Nephron (organoid): ENCODE data around the gene PPP1R14D.

ENCODE experiments used
- H3K27ac Mint-ChIP-seq, 3 experiments: 2 replicates each; pipeline ENCODE4 v1.8.0; 2020; ENCODE audit warnings: mixed read lengths in 3 of 3, mild to moderate bottlenecking in 2 of 3, moderate library complexity in 1 of 3
- H3K27me3 Mint-ChIP-seq: 2 replicates; pipeline ENCODE4 v1.8.0; 2021; ENCODE audit warnings: low read depth, mild to moderate bottlenecking, moderate library complexity, mixed read lengths
- H3K36me3 Mint-ChIP-seq: 2 replicates; pipeline ENCODE4 v1.8.0; 2020; ENCODE audit warnings: low read depth, mixed read lengths
- H3K4me1 Mint-ChIP-seq: 2 replicates; pipeline ENCODE4 v1.8.0; 2020; ENCODE audit warnings: mixed read lengths
- H3K4me3 Mint-ChIP-seq, 3 experiments: 2 replicates each; pipeline ENCODE4 v1.8.0; 2020; ENCODE audit warnings: mild to moderate bottlenecking in 3 of 3, mixed read lengths in 3 of 3, moderate library complexity in 2 of 3
- H3K9me3 Mint-ChIP-seq: 2 replicates; pipeline ENCODE4 v1.8.0; 2020; ENCODE audit warnings: mixed read lengths
- CTCF ChIP-seq, 3 experiments: fragments of 200-600 bp; sonication (generic); IDR thresholded peaks; one replicate each; pipeline ENCODE4 v1.5.0; 2021; ENCODE audit warnings: antibody characterized with exemption in 3 of 3; ENCODE audit not compliant: unreplicated experiment in 3 of 3

Gene PPP1R14D

GRCh38 chr15:40846841-40847222, 18.3 kb upstream of the PPP1R14D start:
- Mint-ChIP-seq H3K36me3 (peaks cover 5% of the 10 kb centered on the region), H3K27ac (peak overlapping the region; percentile 3 to 81 (median 6)), H3K27me3 (peaks cover 51% of the 10 kb centered on the region), H3K4me1 (peaks cover 26% of the 10 kb centered on the region), H3K4me3 (peak overlapping the region; percentile 47 to 74 (median 53)), H3K9me3 (no peaks in the 10 kb centered on the region)
- TF ChIP-seq CTCF (IDR thresholded peaks at IDR 0.05; ENCODE audit: unreplicated experiment in 3 of 3): no peak

- H3K9me3 Mint-ChIP-seq: no peaks in the 10 kb centered on the region
- H3K36me3 Mint-ChIP-seq: peaks cover 4% of the 10 kb centered on the region
- H3K4me3 Mint-ChIP-seq: peak overlapping the region; percentile 72 to 82 (median 78)
- peaks cover 62% of the 10 kb centered on the region for H3K27me3 Mint-ChIP-seq
- H3K4me1 Mint-ChIP-seq: peaks cover 26% of the 10 kb centered on the region
- TF ChIP-seq CTCF (IDR thresholded peaks at IDR 0.05; ENCODE audit: unreplicated experiment in 3 of 3): no peak
- H3K27ac Mint-ChIP-seq: peak overlapping the region in 2 of 3 experiments; percentile 81 to 86
These were observed 17.2 kb upstream of the PPP1R14D start for GRCh38 chr15:40845511-40846284.

- no peak for TF ChIP-seq CTCF (IDR thresholded peaks at IDR 0.05; ENCODE audit: unreplicated experiment in 3 of 3)
- Mint-ChIP-seq H3K4me3 (peak overlapping the region; percentile 82 to 88 (median 83)), H3K27ac (peak overlapping the region in 2 of 3 experiments; percentile 86 to 87), H3K4me1 (peaks cover 26% of the 10 kb centered on the region), H3K9me3 (no peaks in the 10 kb centered on the region), H3K36me3 (no peaks in the 10 kb centered on the region), H3K27me3 (peaks cover 67% of the 10 kb centered on the region)
These were observed 16.5 kb upstream of the PPP1R14D start for GRCh38 chr15:40845036-40845435.

GRCh38 chr15:40844696-40845030, 16.2 kb upstream of the PPP1R14D start:
- no peak for TF ChIP-seq CTCF (IDR thresholded peaks at IDR 0.05; ENCODE audit: unreplicated experiment in 3 of 3)
- Mint-ChIP-seq H3K36me3 (no peaks in the 10 kb centered on the region), H3K27me3 (peaks cover 71% of the 10 kb centered on the region), H3K9me3 (no peaks in the 10 kb centered on the region), H3K4me1 (peaks cover 26% of the 10 kb centered on the region), H3K4me3 (peak overlapping the region; percentile 82 to 88 (median 83)), H3K27ac (peak overlapping the region in 2 of 3 experiments; percentile 86 to 87)

- Mint-ChIP-seq H3K27ac (peak within 1 kb of the TSS; percentile 76 to 94 (median 87)), H3K27me3 (peaks cover 71% of the 10 kb centered on the region)
These were observed 15.6 kb upstream of the PPP1R14D start, which contains the start of gene SPINT1 for GRCh38 chr15:40843885-40844695. Gene SPINT1 (plus strand): TSS chr15:40844048. CDS start chr15:40844555, 507 bp downstream.

More at GRCh38 chr15:40843885-40844695, 15.6 kb upstream of the PPP1R14D start, which contains the start of gene SPINT1:
- Mint-ChIP-seq H3K4me1 (peaks cover 26% of the 10 kb centered on the region), H3K36me3 (no peaks in the 10 kb centered on the region), H3K4me3 (peak within 1 kb of the TSS; percentile 87 to 91 (median 88)), H3K9me3 (no peaks in the 10 kb centered on the region)
- TF ChIP-seq CTCF (IDR thresholded peaks at IDR 0.05; ENCODE audit: unreplicated experiment in 3 of 3): no peak
